ENCODE results near the gene SH2D3C. TPM values are rescaled to one million over a fixed set of nuclear protein-coding genes. Genes with fewer than 3 reads are reported as not detected.
A peak's percentile ranks its signal among the peaks of the same experiment; 100 is the strongest.

Gene SH2D3C
- total RNA-seq, 4 donors from 2014 or later = 0.38 to 4.8 (median 2.8) TPM

- intact Hi-C loops (cut with DNase I) = no loop called here
- peak overlapping the region in 3 of 4 donors; percentile 4 to 55 (median 41) for H3K4me3 ChIP-seq
- no peak for DNase-seq
- no peak for TF ChIP-seq CTCF (IDR thresholded peaks at IDR 0.05)
- H3K9me3 ChIP-seq = no peaks in the 10 kb centered on the region
- no CpG with 5 or more reads among the region's 13 CpGs for WGBS, 2 donors
- H3K4me1 ChIP-seq = peaks cover 5 to 87% (median 41%) of the 10 kb centered on the region in 3 donors
- H3K36me3 ChIP-seq = no peaks in the 10 kb centered on the region
- H3K27ac ChIP-seq = peak overlapping the region; percentile 66 to 86 (median 82)
- no peaks in the 10 kb centered on the region for H3K27me3 ChIP-seq
Observed at GRCh38 chr9:127767909-127768331, 10.5 kb downstream of the SH2D3C start.

GRCh38 chr9:127767410-127767809 lies 11.1 kb downstream of the SH2D3C start:
- no peaks in the 10 kb centered on the region for H3K9me3 ChIP-seq
- H3K27me3 ChIP-seq = no peaks in the 10 kb centered on the region
- TF ChIP-seq CTCF (IDR thresholded peaks at IDR 0.05) (no peak), POLR2A (IDR thresholded peaks at IDR 0.05) (no peak)
- peaks cover 5 to 92% (median 43%) of the 10 kb centered on the region in 3 donors for H3K4me1 ChIP-seq
- H3K4me3 ChIP-seq = peak overlapping the region in 2 of 4 donors; percentile 41 to 55
- DNase-seq = no peak
- intact Hi-C loops (cut with DNase I) = no loop called here
- H3K36me3 ChIP-seq = no peaks in the 10 kb centered on the region
- H3K27ac ChIP-seq = peak overlapping the region; percentile 66 to 86 (median 82)
- WGBS, 2 donors = 60 to 65% methylated on average over 3 of the region's 3 CpGs

GRCh38 chr9:127765418-127765817 lies 13.0 kb downstream of the SH2D3C start:
- intact Hi-C loops (cut with DNase I) = no loop called here
- 60 to 64% methylated on average over 1 of the region's 1 CpG for WGBS, 2 donors
- TF ChIP-seq POLR2A (IDR thresholded peaks at IDR 0.05) (no peak), CTCF (IDR thresholded peaks at IDR 0.05) (no peak)
- Histone ChIP-seq H3K27ac (peak overlapping the region in 2 of 4 donors; percentile 75 to 82), H3K4me1 (peaks cover 2 to 96% (median 33%) of the 10 kb centered on the region in 3 donors), H3K9me3 (no peaks in the 10 kb centered on the region), H3K4me3 (no peak overlapping the region), H3K27me3 (peaks cover 0 to 11% (median 0%) of the 10 kb centered on the region in 4 donors), H3K36me3 (no peaks in the 10 kb centered on the region)
- no peak for DNase-seq

- Histone ChIP-seq H3K4me1 (peaks cover 0 to 85% (median 30%) of the 10 kb centered on the region in 3 donors), H3K9me3 (no peaks in the 10 kb centered on the region), H3K27me3 (peaks cover 0 to 11% (median 0%) of the 10 kb centered on the region in 4 donors), H3K4me3 (no peak overlapping the region), H3K36me3 (no peaks in the 10 kb centered on the region), H3K27ac (peak overlapping the region in 3 of 4 donors; percentile 48 to 82 (median 75))
- intact Hi-C loops (cut with DNase I) = no loop called here
- DNase-seq = no peak
- WGBS, 2 donors = 56 to 62% methylated on average over 4 to 5 of the region's 7 CpGs
- TF ChIP-seq POLR2A (IDR thresholded peaks at IDR 0.05) (no peak), CTCF (IDR thresholded peaks at IDR 0.05) (peak in 3 of 6 experiments; percentile 10 to 46 (median 31))
Observed at GRCh38 chr9:127763918-127764384, 14.5 kb downstream of the SH2D3C start.

DNA sequence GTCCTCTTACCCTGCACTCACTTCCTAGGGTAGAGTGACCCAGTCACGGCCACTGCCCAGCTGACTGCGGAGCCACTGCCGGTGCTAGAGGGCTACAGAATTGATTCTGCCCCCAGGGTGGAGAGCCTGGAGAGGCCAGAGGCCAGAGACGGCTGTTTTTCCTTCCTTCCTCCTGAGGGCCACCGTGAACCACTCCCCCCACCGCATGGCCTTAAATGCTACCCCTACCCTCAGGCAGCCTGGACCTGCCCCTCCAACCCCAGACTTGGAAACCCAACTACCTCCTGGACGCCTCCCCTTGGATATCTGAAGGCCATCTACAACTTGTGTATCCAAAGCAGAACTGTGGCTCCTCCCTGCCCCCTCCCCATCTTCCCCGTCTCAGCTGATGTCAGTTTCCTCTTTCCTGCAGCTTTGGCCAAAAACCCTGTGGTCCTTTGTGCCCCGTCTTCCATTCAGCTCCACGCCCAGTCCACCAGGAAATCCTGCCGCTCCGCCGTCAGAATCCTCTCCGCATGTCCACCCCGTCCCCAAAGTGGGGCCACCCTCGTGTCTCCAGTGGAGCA lies 16.3 kb downstream of the SH2D3C start:
- peak overlapping the region in 1 of 4 donors; percentile 19 for H3K4me3 ChIP-seq
- TF ChIP-seq POLR2A (IDR thresholded peaks at IDR 0.05) (no peak), CTCF (IDR thresholded peaks at IDR 0.05) (no peak)
- H3K9me3 ChIP-seq = no peaks in the 10 kb centered on the region
- DNase-seq = no peak
- intact Hi-C loops (cut with DNase I) = no loop called here
- no peaks in the 10 kb centered on the region for H3K36me3 ChIP-seq
- peaks cover 0 to 67% (median 21%) of the 10 kb centered on the region in 3 donors for H3K4me1 ChIP-seq
- WGBS, 2 donors = 49 to 55% methylated on average over 11 to 16 of the region's 16 CpGs
- peaks cover 0 to 13% (median 0%) of the 10 kb centered on the region in 4 donors for H3K27me3 ChIP-seq
- H3K27ac ChIP-seq = peak overlapping the region; percentile 23 to 82 (median 60)
